ENCODE measurements around the gene TRIM41.
"Not testable (repeated sequence)": the region's sequence is repeated elsewhere in the genome, so short reads cannot be mapped to it uniquely, and the experiment has no call there.

Gene TRIM41

DNA sequence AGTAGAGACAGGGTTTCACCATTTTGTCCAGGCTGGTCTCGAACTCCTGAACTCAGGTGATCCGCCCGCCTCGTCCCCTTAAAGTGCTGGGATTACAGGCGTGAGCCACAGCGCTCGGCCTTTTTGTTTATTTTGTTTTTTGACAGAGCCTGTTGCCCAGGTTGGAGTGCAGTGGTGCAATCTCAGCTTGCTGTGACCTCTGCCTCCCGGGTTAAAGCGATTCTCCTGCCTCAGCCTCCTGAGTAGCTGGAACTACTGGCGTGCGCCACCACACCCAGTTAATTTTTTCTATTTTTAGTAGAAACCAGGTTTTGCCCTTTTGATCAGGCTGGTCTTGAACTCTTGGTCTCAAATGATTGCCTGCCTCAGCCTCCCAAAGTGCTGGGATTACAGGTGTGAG is 12.9 kb upstream of the TRIM41 start:
- DNase-seq: not testable (repeated sequence)

DNA sequence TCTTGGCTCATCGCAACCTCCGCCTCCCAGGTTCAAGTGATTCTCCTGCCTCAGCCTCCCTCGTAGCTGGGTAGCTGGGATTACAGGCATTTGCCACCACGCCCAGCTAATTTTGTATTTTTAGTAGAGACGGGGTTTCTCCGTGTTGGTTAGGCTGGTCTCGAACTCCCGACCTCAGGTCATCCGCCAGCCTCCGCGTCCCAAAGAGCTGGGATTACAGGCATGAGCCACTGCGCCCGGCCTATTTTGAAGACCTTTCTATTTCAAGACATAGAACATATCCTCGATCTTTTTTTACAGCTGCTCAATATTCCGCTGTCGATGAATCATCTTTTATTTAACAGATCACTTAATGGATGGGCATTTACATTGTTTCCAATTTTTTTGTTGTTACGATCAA is 12.4 kb upstream of the TRIM41 start:
- not testable (repeated sequence) for DNase-seq

DNA sequence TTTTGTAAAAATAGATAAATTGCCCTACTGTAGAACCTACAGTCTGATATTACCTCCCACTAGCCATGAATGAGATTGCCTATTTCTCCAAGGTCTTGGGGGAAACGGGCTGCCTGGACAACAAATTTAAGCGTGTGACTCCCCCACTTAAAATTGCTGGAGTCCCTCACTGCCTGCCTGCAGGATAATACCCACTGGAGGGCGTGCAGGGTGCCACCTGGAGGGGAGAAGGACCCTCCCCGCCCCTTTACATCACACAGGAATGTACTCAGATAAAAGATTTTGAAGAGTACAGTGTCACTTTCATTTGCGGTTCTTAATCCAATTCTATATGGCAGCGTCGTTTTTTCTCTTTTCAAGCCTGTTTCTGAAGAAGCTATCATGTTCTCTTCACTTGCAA is 11.9 kb upstream of the TRIM41 start:
- no peak for DNase-seq

- DNase-seq: no peak
These were observed 11.0 kb upstream of the TRIM41 start for GRCh38 chr5:181212080-181212479.

GRCh38 chr5:181212934-181213333 is 10.1 kb upstream of the TRIM41 start:
- no peak for DNase-seq

- DNase-seq: not testable (repeated sequence)
These were observed 8.8 kb upstream of the TRIM41 start for GRCh38 chr5:181214249-181214648.

- no peak for DNase-seq
These were observed 6.8 kb upstream of the TRIM41 start for GRCh38 chr5:181215997-181216989.

DNA sequence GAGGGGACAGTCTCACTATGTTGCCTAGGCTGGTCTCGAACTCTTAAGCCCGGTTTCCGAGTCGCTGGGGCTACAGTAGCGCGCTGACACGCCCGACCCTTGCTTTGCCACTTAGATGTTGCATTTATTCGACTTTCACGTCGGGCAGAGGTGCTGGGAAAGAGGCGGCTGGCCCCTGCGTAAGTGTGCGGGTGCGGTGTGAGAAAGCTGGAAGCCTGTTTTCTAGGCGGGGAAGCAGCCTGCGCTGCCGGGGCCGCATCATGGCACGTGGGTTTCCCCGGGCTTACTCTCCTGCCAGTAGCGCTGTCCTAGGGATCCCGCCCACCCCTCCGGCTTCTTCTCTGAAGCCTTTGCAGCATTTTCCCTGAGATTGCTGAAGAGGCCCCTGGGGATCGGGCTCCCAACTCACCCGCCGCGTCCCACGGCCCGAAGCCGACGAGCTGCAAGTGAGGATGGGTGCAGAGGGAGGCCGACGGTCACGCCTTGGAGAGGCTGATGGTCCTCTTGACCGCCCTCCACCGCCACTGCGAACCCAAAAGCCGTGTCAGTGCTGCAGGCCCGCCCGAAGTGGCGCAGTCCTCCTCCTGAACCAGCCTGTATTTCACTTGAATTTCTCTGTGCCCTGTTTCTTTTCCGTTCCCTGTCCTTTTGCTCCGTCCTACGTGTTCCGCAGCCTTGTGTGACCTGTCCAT is 5.8 kb upstream of the TRIM41 start:
- no peak for DNase-seq

DNA sequence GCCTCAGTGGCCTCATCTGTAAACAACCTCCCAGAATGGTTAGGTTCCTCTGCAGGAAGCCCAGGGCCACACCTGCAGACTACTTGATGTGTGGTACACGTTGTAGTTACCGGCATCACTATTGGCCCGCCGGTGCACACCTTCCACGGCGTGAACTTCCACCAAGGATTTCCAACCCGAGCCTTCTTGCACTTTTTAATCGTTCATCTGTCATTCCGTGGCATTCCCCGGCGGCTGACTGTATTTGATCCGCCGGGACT is 5.3 kb upstream of the TRIM41 start:
- no peak for DNase-seq

DNA sequence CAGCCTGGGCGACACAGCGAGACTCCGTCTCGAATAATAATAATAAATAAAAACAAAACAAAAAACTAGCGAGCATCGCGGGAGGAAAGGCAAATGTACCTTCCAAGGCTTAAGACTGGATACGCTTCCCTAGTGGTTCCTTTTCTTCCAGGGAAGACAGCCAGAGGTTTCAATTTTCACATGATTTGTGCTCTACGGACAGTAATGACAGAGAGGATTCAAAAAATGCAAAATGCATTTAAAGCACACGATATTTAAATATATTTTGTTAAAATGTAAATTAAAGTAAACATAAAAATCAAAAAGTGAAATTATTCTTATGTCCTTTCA is 4.3 kb upstream of the TRIM41 start:
- DNase-seq: no peak

DNA sequence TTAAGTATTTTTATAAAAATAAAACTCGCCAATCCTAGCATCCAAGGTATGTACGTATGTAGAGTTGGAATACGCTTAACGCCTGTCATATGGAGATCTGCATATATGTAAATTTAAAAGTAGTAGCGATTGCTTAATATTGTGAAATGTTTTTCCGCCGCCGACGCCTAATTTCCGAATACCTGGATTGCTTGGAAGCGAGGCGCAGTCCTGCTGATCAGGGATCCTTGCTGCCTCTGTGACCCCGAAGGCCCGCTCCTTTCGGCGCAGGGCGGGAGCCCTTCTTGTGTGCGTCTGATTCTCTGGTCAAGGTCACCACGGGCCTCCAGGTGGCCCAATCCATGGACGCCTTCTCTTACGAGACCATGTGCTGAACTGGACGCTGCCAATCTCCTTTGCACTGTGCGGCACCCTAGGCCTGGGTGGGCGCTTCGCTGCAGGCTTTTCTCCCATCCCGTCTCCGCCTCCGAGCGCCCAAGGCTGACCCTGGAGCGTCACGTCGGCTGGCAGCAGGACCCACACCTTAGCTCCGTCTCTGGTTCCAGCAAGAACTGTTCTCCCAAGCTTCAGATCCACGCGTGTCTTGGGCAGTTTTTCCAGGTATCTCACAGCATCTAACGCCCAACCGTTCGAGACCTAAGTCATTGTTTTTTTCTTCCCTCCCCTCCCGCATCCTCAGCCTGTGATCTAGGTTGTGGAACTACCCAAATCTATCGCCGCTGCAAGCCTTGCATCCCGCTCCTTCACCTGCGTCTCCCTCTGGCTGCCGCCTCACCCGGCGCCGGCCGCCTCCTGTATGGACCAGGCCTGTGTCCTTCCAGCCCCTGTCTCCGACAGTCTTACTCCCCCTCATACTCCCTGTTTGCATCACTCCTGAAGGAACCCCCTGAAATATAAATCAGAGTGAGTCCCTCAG is 3.6 kb upstream of the TRIM41 start:
- no peak for DNase-seq

DNA sequence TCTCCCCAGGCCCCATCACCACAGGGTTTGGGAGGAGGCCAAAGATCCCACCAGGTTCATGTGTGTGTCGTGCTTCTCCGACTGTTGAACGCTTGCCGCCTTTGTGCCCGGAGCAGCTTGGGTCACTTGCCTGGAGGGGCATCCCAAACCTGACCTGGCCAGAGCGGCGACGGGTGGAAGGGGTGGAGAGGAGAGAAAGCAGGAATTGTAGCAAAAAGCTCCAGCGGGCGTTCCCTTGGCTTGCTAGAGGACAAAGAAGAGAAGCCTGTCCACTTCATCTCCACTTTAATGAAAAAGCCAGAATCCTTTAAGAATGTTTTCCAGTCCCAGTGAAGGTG is 2.9 kb upstream of the TRIM41 start:
- DNase-seq: no peak

GRCh38 chr5:181221105-181221791 is 1.8 kb upstream of the TRIM41 start:
- DNase-seq: no peak

GRCh38 chr5:181221792-181222629 is 1.1 kb upstream of the TRIM41 start:
- DNase-seq: no peak

DNA sequence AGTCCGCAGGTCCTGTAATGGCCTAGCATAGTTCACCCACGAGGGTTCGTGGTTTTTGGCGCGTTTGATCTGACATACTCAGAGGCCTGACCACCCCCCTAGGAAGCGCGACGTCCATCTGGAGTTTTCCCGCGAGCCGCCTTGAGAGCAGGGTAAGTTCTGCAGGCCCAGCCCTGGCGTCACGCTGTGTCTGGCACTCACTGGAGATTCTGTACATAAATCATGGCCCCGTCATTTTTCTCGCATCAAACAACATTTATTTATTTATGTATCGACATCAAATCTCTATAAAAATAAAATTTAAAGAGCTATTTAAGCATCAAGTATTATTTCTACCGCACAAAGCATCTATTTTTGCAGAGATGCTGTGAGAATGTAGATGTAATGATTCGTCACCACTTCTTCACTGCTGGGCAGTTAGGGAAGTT is 437 bp upstream of the TRIM41 start:
- DNase-seq: no peak

DNA sequence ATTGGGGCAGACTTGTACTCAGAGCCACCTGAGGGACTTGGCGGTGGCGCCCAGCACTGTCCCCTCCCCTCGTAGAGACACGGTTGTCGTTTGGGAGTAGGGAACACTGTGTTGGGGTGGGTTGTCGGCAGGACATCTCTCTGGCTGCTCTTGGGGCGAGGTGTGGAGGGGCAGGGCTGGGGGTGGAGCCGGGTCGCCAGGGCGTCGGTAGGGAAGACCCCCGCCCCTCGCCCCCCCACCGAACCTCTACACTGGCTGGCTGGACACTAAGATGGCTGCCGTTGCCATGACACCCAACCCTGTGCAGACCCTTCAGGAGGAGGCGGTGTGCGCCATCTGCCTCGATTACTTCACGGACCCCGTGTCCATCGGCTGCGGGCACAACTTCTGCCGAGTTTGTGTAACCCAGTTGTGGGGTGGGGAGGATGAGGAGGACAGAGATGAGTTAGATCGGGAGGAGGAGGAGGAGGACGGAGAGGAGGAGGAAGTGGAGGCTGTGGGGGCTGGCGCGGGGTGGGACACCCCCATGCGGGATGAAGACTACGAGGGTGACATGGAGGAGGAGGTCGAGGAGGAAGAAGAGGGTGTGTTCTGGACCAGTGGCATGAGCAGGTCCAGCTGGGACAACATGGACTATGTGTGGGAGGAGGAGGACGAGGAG is 778 bp downstream of the TRIM41 start:
- DNase-seq: no peak

- no peak for DNase-seq
These were observed 1.5 kb downstream of the TRIM41 start for GRCh38 chr5:181224390-181225229.

DNA sequence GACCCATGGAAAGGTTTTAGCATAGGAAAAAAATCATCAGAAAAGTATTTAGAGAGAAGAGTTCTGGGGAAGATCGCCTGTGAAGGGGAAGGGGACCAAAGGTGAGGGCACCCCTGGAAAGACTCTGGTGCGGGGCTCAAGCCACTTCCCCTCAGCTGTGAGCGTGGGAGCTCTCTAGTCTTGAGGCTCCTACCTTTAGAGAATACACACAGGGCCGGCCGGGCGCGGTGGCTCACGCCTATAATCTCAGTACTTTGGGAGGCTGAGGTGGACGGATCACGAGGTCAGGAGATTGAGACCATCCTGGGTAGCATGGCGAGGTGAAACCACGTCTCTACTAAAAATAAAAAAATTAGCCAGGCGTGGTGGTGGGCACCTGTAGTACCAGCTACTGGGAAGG is 6.9 kb downstream of the TRIM41 start:
- DNase-seq: no peak

DNA sequence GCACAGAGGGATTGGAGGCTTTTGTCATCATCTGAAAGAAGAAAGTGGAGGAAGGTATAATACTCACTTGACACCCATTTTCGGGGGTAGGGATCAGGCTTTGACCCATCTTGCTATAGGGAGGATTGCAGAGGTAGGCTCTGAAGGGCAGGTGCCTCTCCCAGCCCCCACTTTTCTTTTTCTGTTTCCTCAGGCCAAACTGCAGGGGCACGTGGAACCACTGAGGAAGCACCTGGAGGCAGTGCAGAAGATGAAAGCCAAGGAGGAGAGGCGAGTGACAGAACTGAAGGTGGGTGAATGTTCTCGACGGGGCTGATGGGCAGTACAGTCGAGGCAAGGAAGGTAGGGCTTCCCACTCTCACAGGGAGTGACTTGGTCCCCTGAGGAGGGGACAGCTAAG is 7.5 kb downstream of the TRIM41 start:
- no peak for DNase-seq

All from amygdala (tissue), 56 donors.